ENCODE data around the gene HS1BP3. TPM values are rescaled to one million over a fixed set of nuclear protein-coding genes. Genes with fewer than 3 reads are reported as not detected.

Gene HS1BP3
- total and polyA plus RNA-seq, 2 of the 13 experiments (the other 11 are each of a cell fraction or from before 2014, with no cell fraction given), result 15.2 to 22.0 TPM

GRCh38 chr2:20596973-20597859, 53.7 kb downstream of the HS1BP3 start (continued):
- TF ChIP-seq SP1 (IDR thresholded peaks at IDR 0.05) (no peak), SP1 (CRISPR knock-in tag; IDR thresholded peaks at IDR 0.05) (peak; percentile 67), ZNF605 (CRISPR knock-in tag; IDR thresholded peaks at IDR 0.05) (peak; percentile 89), FIP1L1 (IDR thresholded peaks at IDR 0.05; ENCODE audit: borderline replicate concordance, insufficient read depth, low read depth, low read length) (no peak), ATF3 (CRISPR knock-in tag; IDR thresholded peaks at IDR 0.05) (peak; percentile 53; the same call in 1 of the 2 replicates), ATF6 (CRISPR knock-in tag; conservative IDR thresholded peaks at IDR 0.05) (peak; percentile 75), ZNF878 (CRISPR knock-in tag; IDR thresholded peaks at IDR 0.05) (peak; percentile 97), HCFC1 (IDR thresholded peaks at IDR 0.05; ENCODE audit: low read depth, low read length) (peak; percentile 35; the same call in 1 of the 2 replicates), ZNF350 (CRISPR knock-in tag; IDR thresholded peaks at IDR 0.05; ENCODE audit: borderline replicate concordance, low read depth) (peak; percentile 89), CHD4 (IDR thresholded peaks at IDR 0.05; ENCODE audit: borderline replicate concordance, low read length) (peak; percentile 13; the same call in 1 of the 2 replicates), ZNF296 (CRISPR knock-in tag; conservative IDR thresholded peaks at IDR 0.05) (0 out of 2 replicates have a peak, but pooled peaks have one; percentile 82), CSRNP2 (CRISPR knock-in tag; conservative IDR thresholded peaks at IDR 0.05; ENCODE audit: low read depth) (no peak), KDM5A (IDR thresholded peaks at IDR 0.05; ENCODE audit: borderline replicate concordance, low read length) (no peak), ZNF713 (CRISPR knock-in tag; IDR thresholded peaks at IDR 0.05) (no peak), RORA (CRISPR knock-in tag; IDR thresholded peaks at IDR 0.05) (peak; percentile 15; the same call in 1 of the 2 replicates), RFX1 (IDR thresholded peaks at IDR 0.05) (peak; percentile 98), RAD21 (CRISPR knock-in tag; IDR thresholded peaks at IDR 0.05) (peak; percentile 76; the same call in 1 of the 2 replicates), GATAD1 (CRISPR knock-in tag; IDR thresholded peaks at IDR 0.05) (peak; percentile 79), TBP (CRISPR knock-in tag; IDR thresholded peaks at IDR 0.05) (no peak), TAF1 (CRISPR knock-in tag; IDR thresholded peaks at IDR 0.05) (peak; percentile 76), ZNF383 (CRISPR knock-in tag; IDR thresholded peaks at IDR 0.05; ENCODE audit: borderline replicate concordance) (no peak; the same call in 1 of the 2 replicates)
- TF ChIP-seq, protein P1, sequence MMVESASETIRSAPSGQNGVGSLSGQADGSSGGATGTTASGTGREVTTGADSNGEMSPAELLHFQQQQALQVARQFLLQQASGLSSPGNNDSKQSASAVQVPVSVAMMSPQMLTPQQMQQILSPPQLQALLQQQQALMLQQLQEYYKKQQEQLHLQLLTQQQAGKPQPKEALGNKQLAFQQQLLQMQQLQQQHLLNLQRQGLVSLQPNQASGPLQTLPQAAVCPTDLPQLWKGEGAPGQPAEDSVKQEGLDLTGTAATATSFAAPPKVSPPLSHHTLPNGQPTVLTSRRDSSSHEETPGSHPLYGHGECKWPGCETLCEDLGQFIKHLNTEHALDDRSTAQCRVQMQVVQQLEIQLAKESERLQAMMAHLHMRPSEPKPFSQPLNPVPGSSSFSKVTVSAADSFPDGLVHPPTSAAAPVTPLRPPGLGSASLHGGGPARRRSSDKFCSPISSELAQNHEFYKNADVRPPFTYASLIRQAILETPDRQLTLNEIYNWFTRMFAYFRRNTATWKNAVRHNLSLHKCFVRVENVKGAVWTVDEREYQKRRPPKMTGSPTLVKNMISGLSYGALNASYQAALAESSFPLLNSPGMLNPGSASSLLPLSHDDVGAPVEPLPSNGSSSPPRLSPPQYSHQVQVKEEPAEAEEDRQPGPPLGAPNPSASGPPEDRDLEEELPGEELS (CRISPR knock-in tag; IDR thresholded peaks at IDR 0.05), result peak; percentile 90
- TF ChIP-seq, protein P2, sequence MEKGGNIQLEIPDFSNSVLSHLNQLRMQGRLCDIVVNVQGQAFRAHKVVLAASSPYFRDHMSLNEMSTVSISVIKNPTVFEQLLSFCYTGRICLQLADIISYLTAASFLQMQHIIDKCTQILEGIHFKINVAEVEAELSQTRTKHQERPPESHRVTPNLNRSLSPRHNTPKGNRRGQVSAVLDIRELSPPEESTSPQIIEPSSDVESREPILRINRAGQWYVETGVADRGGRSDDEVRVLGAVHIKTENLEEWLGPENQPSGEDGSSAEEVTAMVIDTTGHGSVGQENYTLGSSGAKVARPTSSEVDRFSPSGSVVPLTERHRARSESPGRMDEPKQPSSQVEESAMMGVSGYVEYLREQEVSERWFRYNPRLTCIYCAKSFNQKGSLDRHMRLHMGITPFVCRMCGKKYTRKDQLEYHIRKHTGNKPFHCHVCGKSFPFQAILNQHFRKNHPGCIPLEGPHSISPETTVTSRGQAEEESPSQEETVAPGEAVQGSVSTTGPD (CRISPR knock-in tag; IDR thresholded peaks at IDR 0.05), result no peak

Measured in HepG2 (cell line).